Putamen (tissue), 1 donor: ENCODE data around the gene RNU6-1.

Experiments used
- DNase-seq: peaks from one replicate; pipeline ENCODE4 v3.0.0-alpha.2; 2016; ENCODE audit warnings: low spot score

The RNU6-1 gene

DNA sequence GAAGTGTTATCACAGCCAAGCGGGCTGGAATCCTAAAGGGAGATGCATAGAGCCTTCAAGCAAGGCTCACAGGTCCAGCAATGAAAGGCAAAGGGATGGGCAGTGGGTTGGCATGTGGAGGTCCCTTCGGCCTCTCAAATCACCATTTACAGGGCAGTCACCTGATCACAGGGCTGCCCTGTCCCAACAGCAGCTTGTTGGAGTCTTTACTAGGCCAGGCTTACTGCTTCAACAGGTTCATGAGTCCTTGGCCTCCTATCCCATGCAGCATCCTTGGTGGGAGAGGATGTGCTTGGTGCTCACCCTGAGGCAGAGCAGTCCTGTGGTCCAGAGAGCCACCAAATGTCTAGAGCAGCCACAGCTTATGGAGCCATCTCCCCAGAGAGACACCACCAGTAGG lies 38.7 kb downstream of the RNU6-1 start:
- DNase-seq = no peak

DNA sequence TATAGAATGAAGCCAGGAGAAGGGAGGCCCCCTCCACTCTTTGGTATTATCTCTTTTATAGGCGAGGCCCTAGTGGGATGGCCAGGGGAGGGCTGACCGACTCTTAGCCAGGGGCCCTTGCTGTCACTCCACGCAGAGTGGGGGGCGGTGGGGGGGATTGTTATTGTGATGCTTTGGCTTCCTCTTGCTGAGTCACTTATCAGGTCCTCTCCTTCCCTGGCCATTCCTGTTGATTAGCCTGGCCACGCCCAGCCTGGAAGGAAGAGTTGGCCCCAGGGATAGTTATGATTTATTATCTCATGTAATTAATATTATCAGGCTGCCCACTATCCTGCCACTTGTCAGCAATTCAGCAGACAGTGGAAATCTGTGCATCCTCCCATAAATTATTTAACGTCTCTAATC lies 40.0 kb downstream of the RNU6-1 start:
- no peak for DNase-seq

DNA sequence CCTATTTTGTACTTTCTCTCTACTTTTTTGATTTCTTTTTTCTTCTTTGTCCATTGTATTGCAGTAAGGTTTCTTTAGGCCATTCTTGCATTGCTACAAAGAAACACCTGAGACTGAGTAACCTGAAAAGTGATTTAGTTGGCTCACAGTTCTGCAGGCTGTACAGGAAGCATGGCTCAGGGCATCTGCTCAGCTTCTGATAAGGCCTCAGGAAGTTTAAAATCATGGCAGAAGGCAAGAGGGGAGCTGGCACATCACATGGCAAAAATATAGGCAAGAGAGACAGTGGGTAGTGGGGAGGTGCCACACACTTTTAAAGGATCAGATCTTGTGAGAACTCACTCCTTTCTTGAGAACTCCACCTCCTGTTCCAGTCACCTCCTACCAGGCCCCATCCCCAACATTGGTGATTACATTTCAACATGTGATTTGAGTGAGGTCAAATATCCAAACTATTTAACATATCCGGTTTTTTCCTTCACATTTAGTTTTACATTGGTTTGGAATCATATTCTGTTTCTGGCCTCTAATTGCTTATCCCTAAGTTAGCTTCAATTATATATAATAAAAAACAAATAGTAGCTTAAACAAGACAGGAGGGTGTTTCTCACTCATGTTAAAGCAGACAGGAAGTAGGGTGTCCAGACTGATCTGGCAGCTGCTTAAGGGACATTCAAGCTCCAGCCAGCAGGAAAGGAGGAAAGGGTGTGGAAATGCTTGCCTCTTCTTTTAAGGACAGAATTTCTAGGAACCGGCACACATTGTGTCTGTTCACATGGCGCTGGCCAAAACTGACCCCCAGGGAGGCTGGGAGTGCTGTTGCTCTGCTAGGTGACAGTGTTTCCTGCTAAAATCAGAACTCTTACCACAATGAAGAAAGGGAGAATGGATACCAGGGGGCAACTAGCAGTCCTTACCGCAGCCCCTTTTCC lies 43.4 kb downstream of the RNU6-1 start:
- no peak for DNase-seq

DNA sequence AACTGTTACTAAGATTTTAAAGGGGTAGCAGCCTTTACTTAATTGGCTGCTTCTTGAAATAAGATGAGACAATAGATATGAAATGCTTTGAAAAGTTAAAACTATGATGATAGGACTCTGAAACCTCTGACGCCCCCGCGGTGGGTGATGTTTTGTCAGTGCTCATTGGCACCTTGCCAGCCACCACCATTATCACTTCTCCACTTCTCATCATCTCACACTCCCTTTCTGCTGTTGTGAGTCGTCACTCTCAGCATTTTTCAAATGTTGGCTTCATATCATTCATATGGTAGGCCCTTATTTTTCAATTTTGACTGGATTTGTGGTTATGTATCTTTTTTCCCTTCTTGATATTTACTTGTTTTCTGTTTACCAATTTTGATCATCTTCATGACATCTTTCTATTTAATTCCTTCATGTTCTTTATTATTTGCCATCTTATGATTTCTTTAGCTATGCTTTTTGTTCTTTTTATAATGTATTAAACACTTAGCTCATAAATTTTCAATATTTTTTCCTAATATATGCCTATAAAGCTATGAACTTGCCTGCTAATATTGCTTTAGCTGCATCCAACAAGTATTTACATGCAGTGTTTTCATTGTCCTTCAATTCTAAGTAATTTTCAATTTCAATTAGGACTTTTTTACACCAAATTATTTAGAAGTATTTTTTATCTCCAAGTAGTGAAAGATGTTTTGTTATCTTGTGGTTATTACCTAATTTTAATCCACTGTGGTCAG lies 44.8 kb downstream of the RNU6-1 start:
- no peak for DNase-seq

DNA sequence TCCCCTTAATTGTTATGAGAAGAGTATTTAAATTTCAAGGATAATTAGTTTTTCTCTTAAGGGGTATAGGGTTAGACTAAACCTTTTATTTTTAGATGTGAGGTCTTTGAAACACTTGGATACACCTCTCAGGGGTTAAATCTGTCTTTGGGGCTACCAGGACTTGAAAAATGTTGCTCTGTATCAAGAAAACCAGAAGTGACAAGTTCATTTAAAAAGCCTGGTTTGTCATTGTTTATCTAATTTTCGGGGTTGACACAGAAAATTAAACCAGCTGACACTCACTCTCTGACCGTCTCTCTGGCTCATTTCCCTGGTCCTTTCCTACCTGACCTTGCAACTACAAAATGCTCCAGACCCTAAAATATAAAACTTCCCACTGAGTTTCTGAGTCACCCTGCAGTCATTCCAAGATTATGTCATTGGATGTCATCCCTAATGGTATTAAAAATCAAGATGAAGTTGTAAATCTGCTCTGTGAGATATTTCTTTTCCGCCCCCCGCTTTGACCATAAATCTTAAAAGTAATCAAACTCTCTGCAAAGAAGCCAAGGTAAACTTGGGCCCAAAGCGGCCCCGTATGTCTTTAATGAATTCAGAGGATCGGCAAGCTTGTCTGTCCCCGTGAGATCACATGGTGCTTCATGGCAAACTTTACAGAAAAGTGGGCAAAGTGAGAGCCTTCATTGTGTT lies 47.4 kb downstream of the RNU6-1 start:
- no peak for DNase-seq

DNA sequence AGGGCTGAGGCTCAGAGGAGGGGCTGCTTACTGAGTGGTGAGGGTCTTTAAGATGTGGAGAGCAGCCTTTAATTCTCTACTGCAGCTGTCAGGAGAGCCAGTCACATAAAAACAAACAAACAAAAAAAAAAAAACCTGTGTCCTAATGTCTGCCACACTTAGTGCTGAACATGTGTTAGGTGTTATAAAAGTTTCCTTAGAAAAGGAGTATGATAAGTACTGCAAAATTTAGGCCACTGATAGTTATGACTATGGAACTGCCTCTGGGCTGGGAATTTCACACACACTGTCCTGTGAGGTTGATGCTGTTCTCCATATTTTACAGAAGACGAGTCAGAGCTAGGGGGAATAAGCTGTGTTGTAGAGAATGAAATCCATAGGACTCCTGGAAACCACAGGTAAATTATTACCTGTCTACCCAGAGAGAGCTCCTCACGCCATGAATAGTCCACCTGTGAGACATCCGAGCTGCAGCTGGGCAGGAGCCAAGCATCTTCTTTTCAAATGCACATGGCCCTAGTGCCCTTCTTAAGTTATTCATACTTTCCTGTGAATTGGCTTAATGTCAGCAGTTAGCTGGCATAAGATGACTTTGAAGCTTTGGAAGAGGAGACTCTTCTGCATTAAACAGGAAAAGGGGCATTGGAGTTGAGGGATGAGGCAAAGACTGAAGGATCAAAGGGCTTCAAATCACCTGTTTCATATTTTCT lies 49.1 kb downstream of the RNU6-1 start:
- DNase-seq = no peak
